ENCODE measurements around the gene PRPH2. TPM values are rescaled to one million over a fixed set of nuclear protein-coding genes. Genes with fewer than 3 reads are reported as not detected.

PRPH2 gene
- total RNA-seq, 2 experiments from 2014 or later = not detected

DNA sequence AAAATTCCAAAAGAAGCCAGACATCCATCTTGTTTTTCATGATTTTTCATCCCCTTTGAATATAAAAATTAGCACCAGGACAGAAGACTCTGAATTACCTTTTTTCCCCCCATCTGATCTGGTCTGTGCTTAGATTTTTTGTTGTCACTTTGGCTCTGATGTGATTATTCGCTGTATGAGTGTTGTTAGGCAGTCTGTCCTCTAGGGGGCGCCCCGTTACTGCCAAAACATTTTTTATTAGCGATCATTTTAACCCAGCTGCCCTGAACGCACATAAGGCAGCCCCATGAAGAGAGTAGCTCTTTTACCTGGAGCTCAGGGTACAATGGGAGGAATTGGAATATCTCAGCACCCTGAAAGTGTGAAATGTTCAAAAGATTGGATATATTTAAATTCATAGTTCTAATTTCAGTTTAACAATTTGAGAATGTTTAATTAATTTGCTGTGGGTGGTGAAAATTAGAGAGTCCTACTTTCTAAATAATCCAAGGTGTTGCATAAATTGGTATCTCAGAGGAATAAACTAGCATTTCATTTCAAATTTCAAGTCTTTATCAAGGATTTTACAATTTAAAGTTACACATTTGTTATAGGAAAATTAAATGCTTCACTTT, 60.8 kb downstream of the PRPH2 start:
- peaks cover 40% of the 10 kb centered on the region for H3K36me3 Mint-ChIP-seq
- DNase-seq = peak; percentile 88
- intact Hi-C loops (cut with micrococcal nuclease) = loop anchor here (1.0 to 5.0 kb wide), 4 partner anchors 65 to 238 kb away; partner anchors contain the start of gene TBCC
- ChIA-PET POLR2A (interaction anchor here (0.8 to 1.5 kb wide), 2 partner anchors 65 to 218 kb away, joined by 3 to 5 read pairs; partner anchors contain the start of gene RPL7L1), CTCF (interaction anchor here (0.6 to 6.5 kb wide), 42 partner anchors 9 to 645 kb away, joined by 3 to 88 read pairs (median 4); partner anchors contain the start of genes RPL7L1, TBCC and UBR2)
- H3K9me3 Mint-ChIP-seq = no peaks in the 10 kb centered on the region
- H3K27ac Mint-ChIP-seq = no peak overlapping the region
- no peak overlapping the region for H3K4me3 Mint-ChIP-seq
- no peaks in the 10 kb centered on the region for H3K4me1 Mint-ChIP-seq (ENCODE audit: low read depth)
- no peaks in the 10 kb centered on the region for H3K27me3 Mint-ChIP-seq

- Mint-ChIP-seq H3K27me3 (no peaks in the 10 kb centered on the region), H3K36me3 (peaks cover 40% of the 10 kb centered on the region), H3K27ac (no peak overlapping the region), H3K4me1 (ENCODE audit: low read depth) (no peaks in the 10 kb centered on the region), H3K4me3 (no peak overlapping the region), H3K9me3 (no peaks in the 10 kb centered on the region)
- no peak for DNase-seq
- intact Hi-C loops (cut with micrococcal nuclease) = loop anchor here (5.0 kb wide), 1 partner anchor 87 kb away; the partner anchor contains the start of gene TBCC
- CTCF ChIA-PET = interaction anchor here (0.6 to 6.5 kb wide), 3 partner anchors 9 to 87 kb away, joined by 3 to 88 read pairs (median 3); partner anchors contain the start of gene TBCC
- POLR2A ChIA-PET = no interaction called here
These were observed 62.6 kb downstream of the PRPH2 start for GRCh38 chr6:42659806-42660205.

GRCh38 chr6:42653851-42654250, 68.5 kb downstream of the PRPH2 start:
- Mint-ChIP-seq H3K4me3 (no peak overlapping the region), H3K9me3 (no peaks in the 10 kb centered on the region), H3K27me3 (no peaks in the 10 kb centered on the region), H3K27ac (no peak overlapping the region), H3K4me1 (ENCODE audit: low read depth) (no peaks in the 10 kb centered on the region), H3K36me3 (peaks cover 38% of the 10 kb centered on the region)
- no peak for DNase-seq
- intact Hi-C loops (cut with micrococcal nuclease) = no loop called here
- POLR2A ChIA-PET = no interaction called here
- CTCF ChIA-PET = interaction anchor here (0.5 kb wide), 2 partner anchors 82 to 301 kb away, joined by 3 read pairs; no protein-coding TSS in a partner anchor

GRCh38 chr6:42652024-42652746, 70.2 kb downstream of the PRPH2 start:
- Mint-ChIP-seq H3K27ac (no peak overlapping the region), H3K9me3 (no peaks in the 10 kb centered on the region), H3K4me3 (no peak overlapping the region), H3K4me1 (ENCODE audit: low read depth) (no peaks in the 10 kb centered on the region), H3K36me3 (peaks cover 36% of the 10 kb centered on the region), H3K27me3 (no peaks in the 10 kb centered on the region)
- ChIA-PET POLR2A (no interaction called here), CTCF (interaction anchor here (0.8 kb wide), 1 partner anchor 10 kb away, joined by 4 read pairs; no protein-coding TSS in a partner anchor)
- no peak for DNase-seq
- intact Hi-C loops (cut with micrococcal nuclease) = no loop called here

Other genes with a start within 250 kb of the PRPH2 start
- gene UBR2, start 158.6 kb downstream of the PRPH2 start, total RNA-seq = 10 to 100 TPM; 31.4 to 32.5 TPM
- 10 to 100 TPM; 17.3 TPM for gene TBCC, start 23.5 kb upstream of the PRPH2 start, total RNA-seq
- 10 to 100 TPM; 12.0 to 12.1 TPM for gene BICRAL, start 59.5 kb upstream of the PRPH2 start, total RNA-seq
- 100 to 1,000 TPM; 111 to 117 TPM for gene RPL7L1, start 157.0 kb upstream of the PRPH2 start, total RNA-seq
- not detected for gene PTCRA, start 193.5 kb upstream of the PRPH2 start, total RNA-seq
- gene CNPY3, start 206.9 kb upstream of the PRPH2 start, total RNA-seq = 10 to 100 TPM; 32.2 to 37.6 TPM
- not detected for gene GNMT, start 238.2 kb upstream of the PRPH2 start, total RNA-seq